Astrocyte (in vitro differentiated cells and primary cell): ENCODE results near the gene CD48. TPM values are rescaled to one million over a fixed set of nuclear protein-coding genes. Genes with fewer than 3 reads are reported as not detected.
"Not testable (repeated sequence)": the region's sequence is repeated elsewhere in the genome, so short reads cannot be mapped to it uniquely, and the experiment has no call there.

Experiments used
- DNase-seq: peaks from one replicate; pipeline ENCODE4 v3.0.0-alpha.2; 2010; ENCODE audit warnings: low read depth
- FAIRE-seq: peaks from 2 replicates; lab custom pipeline; 2011; peaks lifted over from hg19 to GRCh38; lab: Jason Lieb, UNC
- H2AFZ ChIP-seq: 2 replicates; pipeline ENCODE4 v1.6.0; 2012; ENCODE audit warnings: low read depth, low read length, inconsistent platforms
- H3K27ac ChIP-seq: 2 replicates; pipeline ENCODE4 v1.5.1; 2011; ENCODE audit warnings: low read depth, low read length, inconsistent platforms
- H3K27me3 ChIP-seq: 2 replicates; pipeline ENCODE4 v1.6.0; 2011; ENCODE audit warnings: low read length, inconsistent platforms; ENCODE audit not compliant: insufficient read depth
- H3K36me3 ChIP-seq: 2 replicates; pipeline ENCODE4 v1.5.1; 2011; ENCODE audit warnings: low read length, inconsistent platforms; ENCODE audit not compliant: insufficient read depth
- H3K4me1 ChIP-seq: 2 replicates; pipeline ENCODE4 v1.5.1; 2011; ENCODE audit warnings: low read length, inconsistent platforms; ENCODE audit not compliant: insufficient read depth
- H3K4me2 ChIP-seq: 2 replicates; pipeline ENCODE4 v1.6.0; 2012; ENCODE audit warnings: low read length, inconsistent platforms
- H3K4me3 ChIP-seq: 2 replicates; pipeline ENCODE4 v1.5.1; 2011; ENCODE audit warnings: low read depth, mild to moderate bottlenecking, low read length, inconsistent platforms; ENCODE audit not compliant: insufficient read depth
- H3K79me2 ChIP-seq: 2 replicates; pipeline ENCODE4 v1.6.0; 2012; ENCODE audit warnings: mild to moderate bottlenecking, low read length, inconsistent platforms; ENCODE audit not compliant: insufficient read depth
- H3K9ac ChIP-seq: 2 replicates; pipeline ENCODE4 v1.6.0; 2012; ENCODE audit warnings: mild to moderate bottlenecking, low read length, inconsistent platforms
- H3K9me3 ChIP-seq: 2 replicates; pipeline ENCODE4 v1.5.1; 2012; ENCODE audit warnings: low read depth, mild to moderate bottlenecking, low read length, inconsistent platforms; ENCODE audit not compliant: insufficient read depth
- H4K20me1 ChIP-seq: 2 replicates; pipeline ENCODE4 v1.6.0; 2012; ENCODE audit warnings: low read length, inconsistent platforms; ENCODE audit not compliant: insufficient read depth
- H3K27ac Mint-ChIP-seq: one replicate; pipeline ENCODE4 v1.8.0; 2021; ENCODE audit warnings: mild to moderate bottlenecking, mixed read lengths; ENCODE audit not compliant: unreplicated experiment
- H3K27me3 Mint-ChIP-seq: one replicate; pipeline ENCODE4 v1.8.0; 2021; ENCODE audit warnings: low read depth, mixed read lengths; ENCODE audit not compliant: unreplicated experiment
- H3K36me3 Mint-ChIP-seq: one replicate; pipeline ENCODE4 v1.8.0; 2021; ENCODE audit warnings: low read depth, mixed read lengths; ENCODE audit not compliant: unreplicated experiment
- H3K4me1 Mint-ChIP-seq: one replicate; pipeline ENCODE4 v1.8.0; 2021; ENCODE audit warnings: low read depth, mixed read lengths; ENCODE audit not compliant: unreplicated experiment
- H3K4me3 Mint-ChIP-seq: one replicate; pipeline ENCODE4 v1.8.0; 2021; ENCODE audit warnings: mild to moderate bottlenecking, moderate library complexity, mixed read lengths; ENCODE audit not compliant: unreplicated experiment
- H3K9me3 Mint-ChIP-seq: one replicate; pipeline ENCODE4 v1.8.0; 2021; ENCODE audit warnings: mild to moderate bottlenecking, mixed read lengths; ENCODE audit not compliant: unreplicated experiment
- CTCF ChIP-seq: IDR thresholded peaks from 2 replicates; pipeline ENCODE4 v1.5.1; 2011; ENCODE audit warnings: low read depth, mild to moderate bottlenecking, inconsistent platforms, low read length, moderate library complexity; ENCODE audit not compliant: insufficient read depth
- EZH2 ChIP-seq: IDR thresholded peaks from 2 replicates; pipeline ENCODE4 v1.6.1; 2012; ENCODE audit warnings: mild to moderate bottlenecking, low read length, inconsistent platforms; ENCODE audit not compliant: insufficient read depth
- total RNA-seq: library from RNA; stranded (reverse); gene quantifications from 2 replicates; pipeline ENCODE4 v1.2.1, GENCODE V29; 2021

The CD48 gene
- total RNA-seq, 1 donor from 2014 or later = not detected

GRCh38 chr1:160717306-160717705 lies 5.7 kb upstream of the CD48 start:
- Mint-ChIP-seq H3K27ac (no peak overlapping the region), H3K27me3 (peaks cover 5% of the 10 kb centered on the region), H3K36me3 (no peaks in the 10 kb centered on the region), H3K4me1 (peaks cover 14% of the 10 kb centered on the region), H3K4me3 (no peak overlapping the region), H3K9me3 (no peaks in the 10 kb centered on the region)
- Histone ChIP-seq H3K27me3 (no peaks in the 10 kb centered on the region), H3K9me3 (no peaks in the 10 kb centered on the region), H3K4me2 (no peak overlapping the region), H2AFZ (no peak overlapping the region), H3K27ac (no peak overlapping the region), H3K9ac (no peak overlapping the region), H4K20me1 (no peaks in the 10 kb centered on the region), H3K4me3 (no peak overlapping the region), H3K4me1 (no peaks in the 10 kb centered on the region), H3K79me2 (no peaks in the 10 kb centered on the region), H3K36me3 (no peaks in the 10 kb centered on the region)
- DNase-seq (no peak), FAIRE-seq (no peak)
- no peak for TF ChIP-seq EZH2
- TF ChIP-seq CTCF = no peak

DNA sequence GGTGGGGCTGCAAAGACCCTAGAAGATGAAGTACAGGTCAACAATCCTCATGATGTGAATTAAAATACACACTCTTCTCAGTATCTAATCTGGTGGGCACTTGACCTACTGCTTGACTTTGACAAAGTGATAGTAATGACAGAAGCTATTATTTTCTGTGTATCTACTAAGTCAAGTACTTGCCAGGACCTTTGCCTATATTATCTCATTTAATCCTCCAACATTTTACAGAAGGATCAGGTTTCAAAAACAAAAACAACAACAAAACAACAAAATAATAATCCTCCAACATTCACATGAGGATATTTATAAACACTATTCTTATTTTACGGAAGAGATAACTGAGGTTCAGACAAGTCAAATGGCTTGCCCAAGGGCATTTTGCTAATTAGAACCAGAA lies 4.4 kb upstream of the CD48 start:
- H3K27ac ChIP-seq = no peak overlapping the region
- H3K9me3 ChIP-seq = no peaks in the 10 kb centered on the region
- H2AFZ ChIP-seq = no peak overlapping the region
- H3K79me2 ChIP-seq = no peaks in the 10 kb centered on the region
- no peak overlapping the region for H3K4me3 ChIP-seq
- no peaks in the 10 kb centered on the region for H3K36me3 ChIP-seq
- H3K27ac Mint-ChIP-seq = no peak overlapping the region
- DNase-seq = no peak
- no peaks in the 10 kb centered on the region for H3K27me3 ChIP-seq
- H3K9me3 Mint-ChIP-seq = no peaks in the 10 kb centered on the region
- no peaks in the 10 kb centered on the region for H3K36me3 Mint-ChIP-seq
- no peaks in the 10 kb centered on the region for H4K20me1 ChIP-seq
- H3K9ac ChIP-seq = no peak overlapping the region
- H3K4me1 Mint-ChIP-seq = peaks cover 14% of the 10 kb centered on the region
- peaks cover 7% of the 10 kb centered on the region for H3K27me3 Mint-ChIP-seq
- no peak for TF ChIP-seq EZH2
- TF ChIP-seq CTCF = no peak
- FAIRE-seq = no peak
- no peak overlapping the region for H3K4me3 Mint-ChIP-seq
- no peak overlapping the region for H3K4me2 ChIP-seq
- H3K4me1 ChIP-seq = no peaks in the 10 kb centered on the region

DNA sequence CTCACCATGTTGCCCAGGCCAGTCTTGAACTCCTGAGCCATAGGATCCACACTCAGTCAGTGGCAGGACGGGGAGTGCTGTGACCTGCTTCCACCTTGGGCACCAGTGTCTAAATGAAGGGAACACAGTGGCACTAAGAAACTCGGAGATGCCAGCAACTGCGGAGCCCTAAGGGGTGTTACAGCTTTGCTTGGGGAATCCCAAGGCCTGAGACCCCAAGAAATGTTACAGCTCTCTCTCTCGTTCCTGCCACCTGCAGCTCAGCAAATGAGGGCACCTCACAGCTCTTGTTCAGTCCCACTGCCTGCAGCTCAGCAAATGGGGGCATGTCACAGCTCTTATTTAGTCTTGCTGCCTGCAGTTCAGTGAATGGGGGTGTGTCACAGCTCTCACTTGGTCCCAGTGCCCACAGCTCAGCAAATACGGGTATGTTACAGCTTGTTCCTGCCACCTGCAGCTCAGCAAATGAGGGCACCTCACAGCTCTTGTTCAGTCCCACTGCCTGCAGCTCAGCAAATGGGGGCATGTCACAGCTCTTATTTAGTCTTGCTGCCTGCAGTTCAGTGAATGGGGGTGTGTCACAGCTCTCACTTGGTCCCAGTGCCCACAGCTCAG lies 2.5 kb upstream of the CD48 start:
- not testable (repeated sequence) for H3K4me3 Mint-ChIP-seq, H3K36me3 ChIP-seq, H3K79me2 ChIP-seq, H3K9me3 Mint-ChIP-seq, H3K9ac ChIP-seq, H4K20me1 ChIP-seq, H3K4me2 ChIP-seq, H2AFZ ChIP-seq, FAIRE-seq, H3K27ac Mint-ChIP-seq, H3K36me3 Mint-ChIP-seq, H3K27me3 ChIP-seq, H3K4me1 Mint-ChIP-seq, H3K4me1 ChIP-seq, H3K27ac ChIP-seq, H3K4me3 ChIP-seq, DNase-seq, H3K9me3 ChIP-seq
- H3K27me3 Mint-ChIP-seq = peaks cover 12% of the 10 kb centered on the region
